ENCODE results near the gene CDH15. TPM values are rescaled to one million over a fixed set of nuclear protein-coding genes. Genes with fewer than 3 reads are reported as not detected.

Gene CDH15
- total RNA-seq, 4 donors from 2014 or later = not detected

GRCh38 chr16:89200850-89201411 is 29.4 kb downstream of the CDH15 start:
- peaks cover 0 to 20% (median 6%) of the 10 kb centered on the region in 4 donors for H3K4me1 ChIP-seq
- no peaks in the 10 kb centered on the region for H3K36me3 ChIP-seq
- peaks cover 0 to 32% of the 10 kb centered on the region in 2 donors for H3K27me3 ChIP-seq
- H3K4me3 ChIP-seq = peak overlapping the region in 3 of 4 donors; percentile 41 to 55 (median 41)
- peak in 1 of 3 donors; percentile 48 for DNase-seq
- no peak overlapping the region for H3K27ac ChIP-seq
- TF ChIP-seq CTCF (IDR thresholded peaks at IDR 0.05) = no peak
- no peak for TF ChIP-seq POLR2A (IDR thresholded peaks at IDR 0.05)
- no peaks in the 10 kb centered on the region for H3K9me3 ChIP-seq

- peak; percentile 49 to 92 (median 88) for DNase-seq
- TF ChIP-seq CTCF (IDR thresholded peaks at IDR 0.05) = no peak
- no peak for TF ChIP-seq POLR2A (IDR thresholded peaks at IDR 0.05)
- peaks cover 0 to 32% of the 10 kb centered on the region in 2 donors for H3K27me3 ChIP-seq
- no peaks in the 10 kb centered on the region for H3K9me3 ChIP-seq
- no peak overlapping the region for H3K27ac ChIP-seq
- H3K4me3 ChIP-seq = peak overlapping the region in 3 of 4 donors; percentile 41 to 55 (median 41)
- no peaks in the 10 kb centered on the region for H3K36me3 ChIP-seq
- H3K4me1 ChIP-seq = peaks cover 0 to 20% (median 6%) of the 10 kb centered on the region in 4 donors
These were observed 30.2 kb downstream of the CDH15 start for GRCh38 chr16:89201439-89202377.

- peaks cover 0 to 32% of the 10 kb centered on the region in 2 donors for H3K27me3 ChIP-seq
- no peaks in the 10 kb centered on the region for H3K36me3 ChIP-seq
- H3K4me3 ChIP-seq = peak overlapping the region in 2 of 4 donors; percentile 41 to 55
- H3K27ac ChIP-seq = no peak overlapping the region
- H3K4me1 ChIP-seq = peaks cover 0 to 20% (median 6%) of the 10 kb centered on the region in 4 donors
- H3K9me3 ChIP-seq = no peaks in the 10 kb centered on the region
- DNase-seq = no peak
- TF ChIP-seq POLR2A (IDR thresholded peaks at IDR 0.05) = no peak
- TF ChIP-seq CTCF (IDR thresholded peaks at IDR 0.05) = no peak
These were observed 31.1 kb downstream of the CDH15 start for GRCh38 chr16:89202422-89203215.

GRCh38 chr16:89207993-89208392 is 36.4 kb downstream of the CDH15 start:
- DNase-seq = no peak
- no peaks in the 10 kb centered on the region for H3K27me3 ChIP-seq
- H3K4me1 ChIP-seq = no peaks in the 10 kb centered on the region
- no peaks in the 10 kb centered on the region for H3K9me3 ChIP-seq
- TF ChIP-seq CTCF (IDR thresholded peaks at IDR 0.05) (no peak), POLR2A (IDR thresholded peaks at IDR 0.05) (no peak)
- H3K27ac ChIP-seq = no peak overlapping the region
- no peak overlapping the region for H3K4me3 ChIP-seq
- H3K36me3 ChIP-seq = no peaks in the 10 kb centered on the region

GRCh38 chr16:89209522-89210044 is 38.0 kb downstream of the CDH15 start:
- no peaks in the 10 kb centered on the region for H3K9me3 ChIP-seq
- no peaks in the 10 kb centered on the region for H3K4me1 ChIP-seq
- H3K4me3 ChIP-seq = no peak overlapping the region
- H3K27ac ChIP-seq = no peak overlapping the region
- no peaks in the 10 kb centered on the region for H3K27me3 ChIP-seq
- H3K36me3 ChIP-seq = no peaks in the 10 kb centered on the region
- DNase-seq = no peak
- TF ChIP-seq POLR2A (IDR thresholded peaks at IDR 0.05) (no peak), CTCF (IDR thresholded peaks at IDR 0.05) (no peak)

All from Peyer's patch (tissue), 4 donors.